ENCODE results near the gene PRKCB.

DNA sequence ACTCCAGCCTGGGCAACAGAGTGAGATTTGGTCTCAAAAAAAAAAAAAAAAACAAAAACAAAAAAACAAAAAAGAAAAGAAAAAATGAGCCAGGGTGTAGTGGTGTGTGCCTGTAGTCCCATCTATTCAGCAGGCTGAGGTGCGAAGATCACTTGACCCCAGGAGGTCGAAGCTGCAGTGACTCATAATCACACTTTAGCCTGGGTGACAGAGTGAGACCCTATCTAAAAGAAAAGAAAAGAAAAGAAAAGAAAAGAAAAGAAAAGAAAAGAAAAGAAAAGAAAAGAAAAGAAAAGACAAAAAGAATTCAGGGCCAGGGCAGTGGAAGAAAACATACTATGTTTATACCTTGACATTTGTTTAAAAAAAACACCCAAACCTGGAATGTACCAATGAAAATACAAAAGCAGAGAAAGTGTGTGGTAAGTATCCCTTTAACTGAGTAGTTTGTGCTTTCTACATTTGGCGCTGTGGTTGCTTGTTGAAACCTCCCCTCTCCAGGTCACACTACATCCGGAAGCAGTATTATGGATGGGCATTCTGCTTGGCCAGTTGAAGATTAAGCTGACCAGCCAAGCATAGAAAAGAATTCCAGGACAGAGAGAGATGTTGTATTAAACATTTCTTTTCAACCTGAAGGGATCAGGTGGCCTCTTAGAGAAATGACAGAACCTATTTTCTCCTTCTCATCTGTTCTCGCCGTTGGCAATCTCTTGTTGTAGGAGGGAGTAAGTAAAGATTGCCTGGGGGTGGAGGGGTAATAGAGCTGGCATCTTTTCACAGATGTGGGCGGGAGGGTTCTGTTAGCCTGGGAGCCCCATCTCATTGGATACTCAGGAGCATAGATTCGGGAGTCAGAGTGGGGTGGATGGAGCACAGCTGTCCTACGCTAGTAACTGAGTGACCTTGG lies 12.1 kb upstream of the PRKCB start:
- TF ChIP-seq CTCF (conservative IDR thresholded peaks at IDR 0.05; ENCODE audit: low read depth, low read length), result no peak
- TF ChIP-seq EZH2 (IDR thresholded peaks at IDR 0.05; ENCODE audit: low read length, unreplicated experiment), result no peak
- TF ChIP-seq EZH2phosphoT487 (IDR thresholded peaks at IDR 0.05; ENCODE audit: borderline replicate concordance, low read length), result no peak

Data from PC-3 (cell line).